T follicular helper cell (primary cell): ENCODE results near the gene MDN1.
"Not testable (repeated sequence)": the region's sequence is repeated elsewhere in the genome, so short reads cannot be mapped to it uniquely, and the experiment has no call there.

ENCODE experiments used
- DNase-seq: peaks from one replicate; pipeline ENCODE4 v3.0.0-alpha.2; 2020; ENCODE audit warnings: low read depth
- total RNA-seq, 2 experiments: gene quantifications; one replicate each; lab custom pipeline; 2026; lab: John Stamatoyannopoulos, UW

MDN1 gene
- total RNA-seq: 421 to 601 reads per million in 2 experiments

GRCh38 chr6:89819336-89820130, at the start of gene MDN1:
Gene MDN1 (minus strand): TSS chr6:89819794. CDS start chr6:89819607, 187 bp downstream.
- DNase-seq: peak; percentile 84

GRCh38 chr6:89866024-89866678, 46.6 kb upstream of the MDN1 start:
- DNase-seq: no peak

- no peak for DNase-seq
Observed at GRCh38 chr6:89862698-89863097, 43.1 kb upstream of the MDN1 start.

- no peak for DNase-seq
Observed at GRCh38 chr6:89862273-89862672, 42.7 kb upstream of the MDN1 start.

GRCh38 chr6:89859744-89860143, 40.1 kb upstream of the MDN1 start:
- no peak for DNase-seq

GRCh38 chr6:89858041-89858440, 38.4 kb upstream of the MDN1 start:
- DNase-seq: no peak

GRCh38 chr6:89853068-89853467, 33.5 kb upstream of the MDN1 start:
- no peak for DNase-seq

GRCh38 chr6:89847513-89847912, 27.9 kb upstream of the MDN1 start:
- DNase-seq: not testable (repeated sequence)

GRCh38 chr6:89843070-89843469, 23.5 kb upstream of the MDN1 start:
- no peak for DNase-seq

GRCh38 chr6:89842228-89842627, 22.6 kb upstream of the MDN1 start:
- DNase-seq: no peak

GRCh38 chr6:89840538-89840937, 20.9 kb upstream of the MDN1 start:
- DNase-seq: no peak

GRCh38 chr6:89836639-89837222, 17.1 kb upstream of the MDN1 start:
- no peak for DNase-seq

- no peak for DNase-seq
Observed at GRCh38 chr6:89834884-89835792, 15.5 kb upstream of the MDN1 start.

- DNase-seq: no peak
Observed at GRCh38 chr6:89830170-89830809, 10.7 kb upstream of the MDN1 start.

GRCh38 chr6:89829472-89830169, 10.0 kb upstream of the MDN1 start, which contains the start of gene CASP8AP2:
Gene CASP8AP2 (plus strand): TSS chr6:89829880.
- DNase-seq: peak; percentile 93

GRCh38 chr6:89828988-89829471, 9.4 kb upstream of the MDN1 start:
- DNase-seq: peak; percentile 21

GRCh38 chr6:89828475-89828987, 8.9 kb upstream of the MDN1 start:
- DNase-seq: not testable (repeated sequence)

- no peak for DNase-seq
Observed at GRCh38 chr6:89826029-89826528, 6.5 kb upstream of the MDN1 start.

- no peak for DNase-seq
Observed at GRCh38 chr6:89818977-89819335, 638 bp downstream of the MDN1 start.

GRCh38 chr6:89817481-89817880, 2.1 kb downstream of the MDN1 start:
- DNase-seq: no peak
